ENCODE data around the gene JPT2.

JPT2 gene

DNA sequence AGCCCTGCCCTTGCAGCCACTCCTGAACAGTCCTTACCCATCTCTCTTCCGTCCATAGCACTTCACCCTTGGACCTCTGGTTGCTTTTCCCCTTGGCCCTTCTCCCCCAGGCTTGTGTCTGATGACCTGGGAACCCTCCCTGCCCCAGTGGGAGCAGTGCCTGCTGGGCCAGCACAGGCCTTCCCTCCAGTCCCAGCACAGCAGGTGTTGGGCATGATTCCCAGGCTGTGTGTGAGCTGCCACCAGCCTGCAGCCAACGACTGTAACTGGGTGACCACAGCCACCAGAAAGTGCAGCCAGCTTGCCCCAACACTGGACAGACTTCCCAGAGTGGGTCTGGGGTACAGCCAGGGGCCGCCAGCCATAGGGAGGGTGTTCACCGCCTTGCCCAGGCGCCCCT lies 35.9 kb upstream of the JPT2 start:
- TF ChIP-seq, protein P1, sequence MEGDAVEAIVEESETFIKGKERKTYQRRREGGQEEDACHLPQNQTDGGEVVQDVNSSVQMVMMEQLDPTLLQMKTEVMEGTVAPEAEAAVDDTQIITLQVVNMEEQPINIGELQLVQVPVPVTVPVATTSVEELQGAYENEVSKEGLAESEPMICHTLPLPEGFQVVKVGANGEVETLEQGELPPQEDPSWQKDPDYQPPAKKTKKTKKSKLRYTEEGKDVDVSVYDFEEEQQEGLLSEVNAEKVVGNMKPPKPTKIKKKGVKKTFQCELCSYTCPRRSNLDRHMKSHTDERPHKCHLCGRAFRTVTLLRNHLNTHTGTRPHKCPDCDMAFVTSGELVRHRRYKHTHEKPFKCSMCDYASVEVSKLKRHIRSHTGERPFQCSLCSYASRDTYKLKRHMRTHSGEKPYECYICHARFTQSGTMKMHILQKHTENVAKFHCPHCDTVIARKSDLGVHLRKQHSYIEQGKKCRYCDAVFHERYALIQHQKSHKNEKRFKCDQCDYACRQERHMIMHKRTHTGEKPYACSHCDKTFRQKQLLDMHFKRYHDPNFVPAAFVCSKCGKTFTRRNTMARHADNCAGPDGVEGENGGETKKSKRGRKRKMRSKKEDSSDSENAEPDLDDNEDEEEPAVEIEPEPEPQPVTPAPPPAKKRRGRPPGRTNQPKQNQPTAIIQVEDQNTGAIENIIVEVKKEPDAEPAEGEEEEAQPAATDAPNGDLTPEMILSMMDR (IDR thresholded peaks at IDR 0.05; ENCODE audit: extremely low read depth, missing control alignments): no peak
- no peak for DNase-seq (ENCODE audit: low spot score)

DNA sequence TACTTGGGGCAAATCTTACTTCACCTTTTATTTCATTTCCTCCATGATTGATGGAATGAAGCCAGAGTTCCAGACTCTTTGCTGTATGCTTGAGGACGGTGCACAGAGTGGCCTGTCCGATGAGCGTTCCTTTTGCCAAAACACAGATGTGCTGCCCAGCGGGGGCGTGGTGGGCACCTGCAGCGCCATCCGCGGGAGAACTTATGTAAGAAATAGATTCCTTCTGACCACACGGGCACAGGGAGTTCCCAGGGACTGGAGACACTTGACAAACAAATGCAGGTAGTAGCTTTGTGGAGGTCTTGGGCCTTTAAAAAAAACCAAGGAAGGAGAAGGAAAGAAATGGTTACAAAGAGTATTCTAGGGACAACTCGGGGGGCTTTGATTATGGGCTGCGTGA lies 35.3 kb upstream of the JPT2 start:
- TF ChIP-seq, protein P1 (IDR thresholded peaks at IDR 0.05; ENCODE audit: extremely low read depth, missing control alignments): no peak
- no peak for DNase-seq (ENCODE audit: low spot score)

DNA sequence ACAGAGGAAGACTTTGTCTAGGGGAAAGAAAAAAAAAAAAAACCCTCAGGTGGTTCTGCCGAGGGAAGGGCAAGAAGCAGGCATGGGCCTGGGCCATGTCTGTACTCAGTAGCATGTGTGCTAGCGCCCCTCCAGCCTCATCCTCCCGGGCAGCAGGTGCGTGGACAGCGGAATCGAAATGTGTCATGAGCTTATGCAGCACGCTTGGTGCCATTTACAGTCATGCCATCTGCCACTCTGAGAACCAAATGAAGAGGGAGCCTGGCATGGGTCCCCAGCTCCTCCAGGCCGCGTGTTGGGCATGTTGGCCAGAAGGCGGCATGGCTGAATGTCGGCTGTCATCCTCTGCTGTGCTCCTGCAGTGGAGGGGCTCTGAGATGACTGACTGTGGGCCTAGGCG lies 34.6 kb upstream of the JPT2 start:
- TF ChIP-seq, protein P1 (IDR thresholded peaks at IDR 0.05; ENCODE audit: extremely low read depth, missing control alignments): no peak
- no peak for DNase-seq (ENCODE audit: low spot score)

DNA sequence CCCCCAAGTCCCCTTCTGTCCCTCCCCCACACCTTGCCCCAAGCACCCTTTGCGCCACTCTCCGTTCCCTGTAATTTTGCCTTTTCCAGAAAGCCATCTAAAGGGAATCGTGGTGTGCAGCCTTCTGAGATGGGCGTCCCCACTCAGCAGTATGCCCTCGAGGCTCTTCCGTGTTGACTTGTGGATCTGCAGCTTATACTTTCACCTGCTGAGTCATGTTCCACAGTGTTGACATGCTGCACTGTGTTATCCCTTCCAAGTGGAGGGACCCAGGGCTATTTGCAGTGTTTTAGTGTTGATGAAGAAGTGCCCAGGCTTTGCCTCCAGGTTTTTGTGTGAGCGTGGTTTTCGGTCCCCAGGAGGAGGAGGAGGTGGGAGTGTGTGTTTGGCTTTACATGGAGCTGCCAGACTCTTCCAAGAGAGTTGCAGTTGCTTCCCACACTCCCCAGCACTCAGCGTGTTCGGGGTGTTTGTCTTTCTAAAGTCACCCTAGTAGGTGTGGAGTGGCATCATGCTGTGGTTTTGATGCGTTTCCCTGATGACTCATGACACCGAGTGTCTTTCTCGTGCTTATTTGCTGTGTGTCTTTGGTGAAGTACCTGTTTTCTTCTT lies 32.1 kb upstream of the JPT2 start:
- TF ChIP-seq, protein P1 (IDR thresholded peaks at IDR 0.05; ENCODE audit: extremely low read depth, missing control alignments): no peak
- DNase-seq (ENCODE audit: low spot score): no peak

DNA sequence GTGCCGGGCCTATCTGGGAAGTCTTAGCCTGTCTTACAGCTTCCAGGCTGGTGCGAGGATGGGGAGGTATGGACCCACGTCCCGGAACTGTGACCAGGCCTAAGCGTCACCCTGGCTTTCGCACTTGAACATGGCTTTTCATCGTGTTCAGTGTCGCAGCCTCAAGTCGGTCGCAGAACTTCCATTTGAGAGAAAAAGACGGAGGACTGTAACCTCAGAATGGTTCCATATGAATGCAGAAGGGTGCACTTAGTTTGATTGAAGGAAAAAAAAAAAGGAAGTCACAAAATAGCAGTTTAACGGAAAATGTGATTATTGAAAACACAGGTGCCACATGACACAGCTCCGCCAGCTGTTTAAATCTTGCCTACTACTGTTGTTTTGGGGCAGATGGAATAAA lies 30.2 kb upstream of the JPT2 start:
- no peak for DNase-seq (ENCODE audit: low spot score)
- TF ChIP-seq, protein P1 (IDR thresholded peaks at IDR 0.05; ENCODE audit: extremely low read depth, missing control alignments): no peak

DNA sequence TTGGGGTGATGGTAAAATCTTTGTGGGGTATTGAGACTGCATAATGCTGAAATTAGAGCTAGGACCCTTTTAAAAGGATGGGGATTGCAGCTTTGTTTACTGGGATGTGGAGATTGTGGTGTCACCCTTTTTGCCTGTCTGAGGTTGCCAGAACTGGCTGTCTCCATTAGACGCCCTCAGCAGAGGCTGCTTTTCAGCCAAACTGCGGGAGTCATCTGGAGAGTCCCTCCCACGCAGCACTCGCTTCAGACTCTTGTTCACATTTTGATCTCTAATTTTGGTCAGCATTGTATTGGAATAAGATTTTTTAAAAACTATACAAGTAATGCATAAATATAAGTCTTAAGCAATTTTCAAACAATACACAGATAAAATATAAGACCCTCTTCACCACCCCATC lies 27.9 kb upstream of the JPT2 start:
- no peak for DNase-seq (ENCODE audit: low spot score)
- TF ChIP-seq, protein P1 (IDR thresholded peaks at IDR 0.05; ENCODE audit: extremely low read depth, missing control alignments): no peak

DNA sequence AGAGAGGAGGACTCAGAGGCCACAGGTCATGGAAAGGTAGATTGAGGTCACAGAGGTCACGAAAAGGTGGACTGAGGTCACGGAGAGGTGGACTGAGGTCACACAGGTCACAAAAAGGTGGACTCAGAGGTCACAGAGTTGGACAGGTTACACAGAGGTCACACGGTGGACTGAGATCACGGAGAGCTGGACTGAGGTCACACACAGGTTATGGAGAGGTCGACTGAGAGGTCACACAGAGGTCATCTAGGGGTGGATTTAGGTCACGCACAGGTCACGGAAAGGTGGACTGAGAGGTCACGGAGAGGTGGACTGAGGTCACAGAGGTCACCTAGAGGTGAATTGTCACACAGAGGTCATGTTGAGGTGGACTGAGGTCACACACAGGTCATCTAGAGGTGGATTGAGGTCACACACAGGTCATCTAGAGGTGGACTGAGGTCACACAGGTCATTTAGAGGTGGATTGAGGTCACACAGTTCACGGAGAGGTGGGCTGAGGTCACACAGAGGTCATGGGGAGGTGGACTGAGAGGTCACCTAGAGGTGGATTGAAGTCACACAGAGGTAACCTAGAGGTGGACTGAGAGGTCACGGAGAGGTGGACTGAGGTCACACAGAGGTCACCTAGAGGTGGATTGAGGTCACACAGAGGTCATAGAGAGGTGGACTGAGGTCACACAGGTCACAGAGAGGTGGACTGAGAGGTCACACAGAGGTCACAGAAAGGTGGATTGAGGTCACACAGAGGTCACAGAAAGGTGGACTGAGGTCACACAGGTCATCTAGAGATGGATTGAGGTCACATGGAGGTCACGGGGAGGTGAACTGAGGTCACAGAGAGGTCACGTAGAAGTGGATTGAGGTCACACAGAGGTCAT lies 26.7 kb upstream of the JPT2 start:
- TF ChIP-seq, protein P1 (IDR thresholded peaks at IDR 0.05; ENCODE audit: extremely low read depth, missing control alignments): no peak
- DNase-seq (ENCODE audit: low spot score): no peak

Measured in GM20000 (cell line).